KMS-11 (cell line): ENCODE results near the gene LENG9.

ENCODE experiments used
- H2AFZ ChIP-seq: fragments of 200-600 bp; sonication (generic); 2 replicates; pipeline ENCODE4 v1.6.1; 2016; ENCODE audit warnings: antibody characterized with exemption, mixed run types, low read depth
- H3K27ac ChIP-seq: fragments of 200-600 bp; sonication (generic); 2 replicates; pipeline ENCODE4 v1.6.1; 2016; ENCODE audit warnings: mild to moderate bottlenecking, mixed run types
- H3K27me3 ChIP-seq: fragments of 200-600 bp; sonication (generic); 2 replicates; pipeline ENCODE4 v1.6.1; 2017; ENCODE audit warnings: mild to moderate bottlenecking, low read depth, mixed run types, moderate library complexity; ENCODE audit not compliant: insufficient read depth
- H3K36me3 ChIP-seq: fragments of 200-600 bp; sonication (generic); 2 replicates; pipeline ENCODE4 v1.6.1; 2017; ENCODE audit warnings: mild to moderate bottlenecking, mixed run types; ENCODE audit not compliant: insufficient read depth
- H3K4me1 ChIP-seq: fragments of 200-600 bp; sonication (generic); 2 replicates; pipeline ENCODE4 v1.6.1; 2016; ENCODE audit warnings: mild to moderate bottlenecking, low read depth, mixed run types; ENCODE audit not compliant: poor library complexity, severe bottlenecking
- H3K4me2 ChIP-seq: fragments of 200-600 bp; sonication (generic); 2 replicates; pipeline ENCODE4 v1.7.0; 2016; ENCODE audit warnings: mild to moderate bottlenecking, mixed run types
- H3K4me3 ChIP-seq: fragments of 200-600 bp; sonication (generic); IDR thresholded peaks from 2 replicates; pipeline ENCODE4 v1.6.1; 2017; ENCODE audit warnings: low read depth, low read length, mixed read lengths; ENCODE audit not compliant: insufficient read depth
- H3K79me2 ChIP-seq: fragments of 200-600 bp; sonication (generic); 2 replicates; pipeline ENCODE4 v1.6.1; 2016; ENCODE audit warnings: low read depth, mixed run types; ENCODE audit not compliant: insufficient read depth
- H3K9ac ChIP-seq: fragments of 200-600 bp; sonication (generic); 2 replicates; pipeline ENCODE4 v1.6.1; 2016; ENCODE audit warnings: mild to moderate bottlenecking, mixed run types
- H4K20me1 ChIP-seq: fragments of 200-600 bp; sonication (generic); 2 replicates; pipeline ENCODE4 v1.6.1; 2016; ENCODE audit warnings: mild to moderate bottlenecking, mixed run types; ENCODE audit not compliant: insufficient read depth
- TF ChIP-seq, protein P1 (sequence below): fragments of 200-600 bp; sonication (generic); conservative IDR thresholded peaks from 2 replicates; pipeline ENCODE4 v1.6.1; 2017; ENCODE audit warnings: low read depth, mild to moderate bottlenecking, antibody characterized with exemption, low read length, moderate library complexity, mixed read lengths

LENG9 gene

GRCh38 chr19:54436031-54436523 lies 27.5 kb downstream of the LENG9 start:
- Histone ChIP-seq H3K36me3 (no peaks in the 10 kb centered on the region), H2AFZ (no peak overlapping the region), H3K27ac (no peak overlapping the region), H3K4me2 (no peak overlapping the region), H4K20me1 (no peaks in the 10 kb centered on the region), H3K27me3 (peaks cover 8% of the 10 kb centered on the region; the same call in 1 of the 2 replicates), H3K4me3 (no peak overlapping the region), H3K79me2 (no peaks in the 10 kb centered on the region), H3K4me1 (no peaks in the 10 kb centered on the region), H3K9ac (no peak overlapping the region)
- TF ChIP-seq, protein P1, sequence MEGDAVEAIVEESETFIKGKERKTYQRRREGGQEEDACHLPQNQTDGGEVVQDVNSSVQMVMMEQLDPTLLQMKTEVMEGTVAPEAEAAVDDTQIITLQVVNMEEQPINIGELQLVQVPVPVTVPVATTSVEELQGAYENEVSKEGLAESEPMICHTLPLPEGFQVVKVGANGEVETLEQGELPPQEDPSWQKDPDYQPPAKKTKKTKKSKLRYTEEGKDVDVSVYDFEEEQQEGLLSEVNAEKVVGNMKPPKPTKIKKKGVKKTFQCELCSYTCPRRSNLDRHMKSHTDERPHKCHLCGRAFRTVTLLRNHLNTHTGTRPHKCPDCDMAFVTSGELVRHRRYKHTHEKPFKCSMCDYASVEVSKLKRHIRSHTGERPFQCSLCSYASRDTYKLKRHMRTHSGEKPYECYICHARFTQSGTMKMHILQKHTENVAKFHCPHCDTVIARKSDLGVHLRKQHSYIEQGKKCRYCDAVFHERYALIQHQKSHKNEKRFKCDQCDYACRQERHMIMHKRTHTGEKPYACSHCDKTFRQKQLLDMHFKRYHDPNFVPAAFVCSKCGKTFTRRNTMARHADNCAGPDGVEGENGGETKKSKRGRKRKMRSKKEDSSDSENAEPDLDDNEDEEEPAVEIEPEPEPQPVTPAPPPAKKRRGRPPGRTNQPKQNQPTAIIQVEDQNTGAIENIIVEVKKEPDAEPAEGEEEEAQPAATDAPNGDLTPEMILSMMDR = no peak

DNA sequence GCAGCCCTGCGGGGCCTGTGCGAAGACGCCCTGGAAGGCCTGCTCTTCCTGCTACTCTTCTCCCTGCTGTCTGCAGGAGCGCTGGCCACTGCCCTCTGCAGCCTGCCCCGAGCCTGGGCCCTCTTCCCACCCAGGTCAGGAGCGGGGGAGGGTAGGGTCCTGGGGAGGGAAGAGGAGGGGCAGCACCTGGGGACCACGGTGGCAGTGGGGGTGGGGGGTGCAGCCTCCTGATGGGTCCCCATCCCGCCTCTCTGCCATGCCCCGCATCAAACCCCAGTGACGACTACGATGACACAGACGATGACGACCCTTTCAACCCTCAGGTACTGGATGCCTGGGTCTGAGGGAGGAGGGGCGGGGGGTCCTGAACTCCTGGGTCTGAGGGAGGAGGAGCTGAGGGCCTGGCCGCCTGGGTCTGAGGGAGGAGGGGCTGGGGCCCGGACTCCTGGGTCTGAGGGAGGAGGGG lies 28.0 kb downstream of the LENG9 start:
- Histone ChIP-seq H3K27ac (no peak overlapping the region), H3K79me2 (no peaks in the 10 kb centered on the region), H3K4me1 (no peaks in the 10 kb centered on the region), H2AFZ (no peak overlapping the region), H3K4me3 (no peak overlapping the region), H3K36me3 (no peaks in the 10 kb centered on the region), H3K27me3 (peaks cover 8% of the 10 kb centered on the region; the same call in 1 of the 2 replicates), H3K4me2 (no peak overlapping the region), H3K9ac (no peak overlapping the region), H4K20me1 (no peaks in the 10 kb centered on the region)
- TF ChIP-seq, protein P1 = no peak

GRCh38 chr19:54434873-54435214 lies 28.7 kb downstream of the LENG9 start:
- TF ChIP-seq, protein P1 = no peak
- H3K4me2 ChIP-seq = no peak overlapping the region
- H3K27me3 ChIP-seq = peaks cover 14% of the 10 kb centered on the region
- H3K4me3 ChIP-seq = no peak overlapping the region
- no peak overlapping the region for H2AFZ ChIP-seq
- no peaks in the 10 kb centered on the region for H3K36me3 ChIP-seq
- H4K20me1 ChIP-seq = no peaks in the 10 kb centered on the region
- no peaks in the 10 kb centered on the region for H3K79me2 ChIP-seq
- H3K27ac ChIP-seq = no peak overlapping the region
- H3K9ac ChIP-seq = no peak overlapping the region
- no peaks in the 10 kb centered on the region for H3K4me1 ChIP-seq

DNA sequence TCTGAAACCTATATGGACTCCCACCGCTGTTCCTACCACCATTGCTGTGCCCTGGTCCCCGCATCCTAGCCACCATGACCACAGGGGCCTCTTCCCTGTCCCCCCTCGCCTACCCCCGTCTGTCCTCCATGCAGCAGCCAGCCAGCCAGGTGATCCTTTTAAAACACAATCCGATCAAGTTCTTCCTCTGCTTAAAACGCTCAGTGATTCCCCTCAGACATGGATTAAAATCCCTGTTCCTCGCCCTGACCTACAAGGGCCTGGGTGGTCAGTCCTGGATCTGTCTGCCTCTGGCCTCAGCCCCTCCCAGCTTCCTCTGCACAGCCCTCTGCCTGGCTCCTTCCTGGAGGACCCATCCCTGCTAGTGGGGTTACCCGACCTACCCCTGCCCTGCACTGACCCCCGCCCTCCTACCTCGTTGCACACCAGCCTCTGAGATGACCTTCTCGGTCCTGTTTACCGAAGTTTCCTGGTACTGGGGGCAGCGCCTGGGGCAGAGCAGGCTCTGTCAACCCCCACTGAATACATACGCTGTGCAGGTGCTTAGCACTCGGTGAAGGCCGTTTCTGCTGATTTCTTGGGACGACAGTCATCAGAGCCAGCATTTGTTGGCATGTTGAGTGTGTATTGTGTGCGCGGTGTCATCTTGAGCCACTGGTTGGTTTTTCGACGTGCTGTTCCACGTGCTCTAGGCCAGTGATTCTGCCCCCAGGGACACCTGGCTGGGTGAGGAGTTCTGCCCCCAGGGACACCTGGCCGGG lies 29.3 kb downstream of the LENG9 start:
- TF ChIP-seq, protein P1 = no peak
- H3K4me2 ChIP-seq = no peak overlapping the region
- H2AFZ ChIP-seq = no peak overlapping the region
- no peaks in the 10 kb centered on the region for H4K20me1 ChIP-seq
- no peak overlapping the region for H3K4me3 ChIP-seq
- no peaks in the 10 kb centered on the region for H3K4me1 ChIP-seq
- no peak overlapping the region for H3K9ac ChIP-seq
- H3K79me2 ChIP-seq = no peaks in the 10 kb centered on the region
- H3K27ac ChIP-seq = no peak overlapping the region
- H3K27me3 ChIP-seq = peaks cover 18% of the 10 kb centered on the region
- H3K36me3 ChIP-seq = no peaks in the 10 kb centered on the region
